GM12891 (cell line): ENCODE results near the gene TENT4B. TPM values are rescaled to one million over a fixed set of nuclear protein-coding genes. Genes with fewer than 3 reads are reported as not detected.
"Not testable (repeated sequence)": the region's sequence is repeated elsewhere in the genome, so short reads cannot be mapped to it uniquely, and the experiment has no call there.

ENCODE experiments used
- DNase-seq: peaks from one replicate; pipeline ENCODE4 v3.0.0; 2011; ENCODE audit warnings: low spot score; ENCODE audit not compliant: insufficient read length
- FAIRE-seq: peaks from 2 replicates; lab custom pipeline; 2011; peaks lifted over from hg19 to GRCh38; lab: Jason Lieb, UNC
- PAX5 ChIP-seq: IDR thresholded peaks from 2 replicates; pipeline ENCODE4 v1.6.1; 2011; ENCODE audit warnings: low read length, moderate library complexity, mild to moderate bottlenecking; ENCODE audit not compliant: insufficient read depth, severe bottlenecking
- POLR2A ChIP-seq: IDR thresholded peaks from 2 replicates; pipeline ENCODE4 v1.6.1; 2011; ENCODE audit warnings: low read depth, low read length, control low read depth
- POLR2AphosphoS5 ChIP-seq: IDR thresholded peaks from 2 replicates; pipeline ENCODE4 v1.6.1; 2011; ENCODE audit warnings: low read depth, low read length, control low read depth
- POU2F2 ChIP-seq: IDR thresholded peaks from 2 replicates; pipeline ENCODE4 v1.6.1; 2011; ENCODE audit warnings: low read depth, mild to moderate bottlenecking, control low read depth, low read length, moderate library complexity
- SPI1 ChIP-seq: IDR thresholded peaks from 2 replicates; pipeline ENCODE4 v1.6.1; 2011; ENCODE audit warnings: low read depth, low read length, control low read depth
- TAF1 ChIP-seq: IDR thresholded peaks from 2 replicates; pipeline ENCODE4 v1.6.1; 2011; ENCODE audit warnings: low read depth, low read length, control low read depth
- polyA plus RNA-seq: library from polyadenylated mRNA; unstranded; fragments of >200 nt; gene quantifications from one replicate; pipeline ENCODE4 v1.2.1, GENCODE V29; 2012; ENCODE audit warnings: low read depth, missing spikeins, inconsistent platforms; ENCODE audit not compliant: missing spikeins

Gene TENT4B
- polyA plus RNA-seq, result 5.4 TPM

- peak; percentile 86 for DNase-seq
- TF ChIP-seq SPI1 (no peak), POU2F2 (0 out of 2 replicates have a peak, but pooled peaks have one; percentile 46), POLR2AphosphoS5 (peak; percentile 82), PAX5 (peak; percentile 18), POLR2A (peak; percentile 86), TAF1 (peak; percentile 34)
- no peak for FAIRE-seq
Measured at GRCh38 chr16:50152807-50153595, at the start of gene TENT4B. TSS of gene TENT4B (plus strand) at chr16:50153306. CDS start at chr16:50153622, 316 bp downstream.

- DNase-seq (no peak), FAIRE-seq (no peak)
- no peak for TF ChIP-seq PAX5
- TF ChIP-seq SPI1, result no peak
- no peak for TF ChIP-seq POU2F2
- TF ChIP-seq TAF1, result no peak
- no peak for TF ChIP-seq POLR2A
- no peak for TF ChIP-seq POLR2AphosphoS5
Measured at GRCh38 chr16:50103764-50104163, 49.3 kb upstream of the TENT4B start.

DNA sequence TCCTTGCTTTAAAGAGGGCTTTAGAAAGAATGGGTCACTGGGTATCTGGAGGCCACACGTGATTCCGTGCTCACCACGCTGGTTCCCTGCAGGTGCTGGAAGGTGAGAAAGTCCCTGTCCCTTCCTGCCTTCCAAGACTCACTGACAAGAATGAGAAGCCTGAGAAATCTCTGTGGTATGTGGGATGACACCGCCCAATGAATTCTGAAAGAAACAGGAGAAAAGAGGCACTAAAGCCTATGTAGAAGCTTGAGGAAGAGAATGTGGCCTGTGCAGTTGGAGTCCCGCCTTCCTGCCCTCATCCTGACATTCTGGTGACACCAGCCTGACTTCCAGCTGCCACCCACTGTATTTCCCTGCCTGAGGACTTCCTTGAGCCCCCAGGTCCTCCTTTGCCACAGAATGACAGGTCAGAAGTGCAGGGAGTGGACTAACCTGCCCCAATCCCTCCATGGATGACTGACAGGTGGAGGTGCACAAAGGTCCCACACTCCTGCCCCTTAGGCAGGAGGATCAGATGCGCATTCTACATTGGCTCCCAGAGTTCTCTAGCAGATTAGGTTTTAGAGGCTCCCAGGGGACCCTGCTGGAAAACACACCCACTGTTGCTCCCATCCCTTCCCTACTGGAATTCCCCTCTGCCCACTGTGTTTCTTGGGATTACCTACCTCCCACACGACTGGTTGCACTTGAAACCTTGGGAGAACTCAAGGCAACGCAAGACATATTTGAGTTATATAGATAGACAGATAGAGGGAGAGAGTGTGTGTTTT lies 38.6 kb upstream of the TENT4B start:
- FAIRE-seq (no peak), DNase-seq (no peak)
- TF ChIP-seq POLR2AphosphoS5, result no peak
- TF ChIP-seq SPI1, result no peak
- TF ChIP-seq POLR2A, result no peak
- no peak for TF ChIP-seq TAF1
- no peak for TF ChIP-seq POU2F2
- no peak for TF ChIP-seq PAX5

DNA sequence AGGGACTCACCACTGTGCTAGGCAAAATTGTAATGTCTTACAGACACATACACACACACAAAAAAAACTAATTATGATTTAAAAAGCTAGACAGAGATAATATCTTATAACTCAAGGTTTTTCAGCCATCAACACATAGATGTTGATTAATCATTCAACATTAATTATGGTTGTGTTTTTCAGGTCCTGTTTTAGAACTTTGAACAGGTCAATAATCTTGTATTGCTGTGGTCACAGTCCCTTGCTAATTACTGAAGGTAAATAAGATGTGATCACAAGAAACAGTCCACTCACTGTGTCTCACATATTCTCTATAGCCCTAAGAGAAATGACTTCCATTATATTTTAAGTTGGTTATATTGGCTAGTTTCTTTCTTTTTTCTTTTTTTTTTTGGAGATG lies 32.4 kb upstream of the TENT4B start:
- DNase-seq (no peak), FAIRE-seq (no peak)
- no peak for TF ChIP-seq PAX5
- TF ChIP-seq POLR2AphosphoS5, result no peak
- TF ChIP-seq SPI1, result no peak
- TF ChIP-seq POLR2A, result no peak
- no peak for TF ChIP-seq POU2F2
- TF ChIP-seq TAF1, result no peak

GRCh38 chr16:50121278-50121677 lies 31.8 kb upstream of the TENT4B start:
- TF ChIP-seq PAX5 (no peak), TAF1 (no peak), SPI1 (no peak), POU2F2 (no peak), POLR2A (no peak), POLR2AphosphoS5 (no peak)
- no peak for DNase-seq
- peak; percentile 80 for FAIRE-seq

- TF ChIP-seq TAF1 (no peak), SPI1 (no peak), POLR2A (no peak), PAX5 (no peak), POU2F2 (peak; percentile 49), POLR2AphosphoS5 (no peak)
- FAIRE-seq, result peak; percentile 48
- no peak for DNase-seq
Measured at GRCh38 chr16:50121721-50122445, 31.2 kb upstream of the TENT4B start.

- TF ChIP-seq POLR2AphosphoS5, result no peak
- TF ChIP-seq POLR2A, result no peak
- TF ChIP-seq SPI1, result no peak
- TF ChIP-seq TAF1, result no peak
- no peak for TF ChIP-seq POU2F2
- TF ChIP-seq PAX5, result no peak
- DNase-seq (no peak), FAIRE-seq (no peak)
Measured at GRCh38 chr16:50123417-50123816, 29.7 kb upstream of the TENT4B start.

DNA sequence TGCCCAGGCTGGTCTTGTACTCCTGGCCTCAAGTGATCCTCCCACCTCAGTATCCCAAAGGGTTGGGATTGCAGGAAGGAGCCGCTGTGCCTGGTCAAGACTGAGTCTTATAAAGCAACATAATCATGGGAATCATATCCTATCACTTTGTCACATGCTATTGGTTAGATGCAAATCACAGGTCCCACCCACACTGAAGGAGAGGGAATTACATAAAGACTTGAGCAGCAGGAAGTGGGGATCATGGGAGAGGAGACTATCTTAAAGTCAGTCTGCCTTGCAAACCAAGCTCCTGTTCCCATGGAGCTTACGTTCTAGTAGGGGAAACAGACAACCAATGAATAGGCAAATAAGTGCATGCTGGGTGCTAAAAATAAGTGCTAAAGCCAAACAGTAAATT lies 28.3 kb upstream of the TENT4B start:
- TF ChIP-seq PAX5 (no peak), SPI1 (no peak), POU2F2 (no peak), POLR2A (no peak), POLR2AphosphoS5 (no peak), TAF1 (no peak)
- FAIRE-seq (peak; percentile 41), DNase-seq (no peak)

- FAIRE-seq, result no peak
- no peak for TF ChIP-seq PAX5
- TF ChIP-seq TAF1, result no peak
- TF ChIP-seq POU2F2, result no peak
- no peak for TF ChIP-seq SPI1
- no peak for DNase-seq
Measured at GRCh38 chr16:50126183-50126582, 26.9 kb upstream of the TENT4B start.

DNA sequence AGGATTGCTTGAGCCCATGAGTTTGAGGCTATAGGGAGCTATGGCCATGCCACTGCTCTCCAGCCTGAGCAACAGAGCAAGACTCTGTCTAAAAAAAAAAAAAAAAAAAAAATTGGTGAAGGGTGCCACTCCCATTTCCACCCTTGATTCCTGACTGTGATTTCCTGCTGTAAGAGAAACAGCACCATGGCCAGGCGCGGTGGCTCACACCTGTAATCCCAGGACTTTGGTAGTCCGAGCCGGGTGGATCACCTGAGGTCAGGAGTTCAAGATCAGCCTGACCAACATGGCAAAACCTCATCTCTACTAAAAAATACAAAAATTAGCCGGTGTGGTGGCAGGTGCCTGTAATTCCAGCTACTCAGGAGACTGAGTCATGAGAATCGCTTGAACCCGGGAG lies 20.5 kb upstream of the TENT4B start:
- DNase-seq, FAIRE-seq: not testable (repeated sequence)

DNA sequence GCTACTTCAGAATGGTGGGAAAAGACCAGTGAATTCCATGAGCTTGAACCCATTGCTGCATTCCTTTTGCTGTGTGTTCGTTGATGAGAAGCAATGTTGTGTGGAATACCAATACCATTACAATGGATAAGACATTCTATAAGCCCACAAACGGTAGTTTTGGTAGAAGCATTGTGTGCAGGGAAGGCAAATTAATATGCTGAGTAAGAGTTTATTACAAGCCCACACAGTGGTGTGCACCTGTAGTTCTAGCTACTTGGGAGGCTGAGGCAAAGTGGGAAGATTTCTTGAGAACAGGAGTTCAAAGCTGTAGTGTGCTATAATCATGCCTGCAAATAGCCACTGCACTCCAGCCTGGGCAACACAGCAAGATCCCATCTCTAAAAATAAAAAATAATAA lies 19.9 kb upstream of the TENT4B start:
- FAIRE-seq, result no peak

More for the DNA sequence above, 19.9 kb upstream of the TENT4B start:
- TF ChIP-seq POLR2A (no peak), SPI1 (no peak), POLR2AphosphoS5 (no peak), POU2F2 (no peak), PAX5 (no peak)
- no peak for DNase-seq
